ENCODE data around the gene TBPL2.
A peak's percentile ranks its signal among the peaks of the same experiment; 100 is the strongest.

The TBPL2 gene

DNA sequence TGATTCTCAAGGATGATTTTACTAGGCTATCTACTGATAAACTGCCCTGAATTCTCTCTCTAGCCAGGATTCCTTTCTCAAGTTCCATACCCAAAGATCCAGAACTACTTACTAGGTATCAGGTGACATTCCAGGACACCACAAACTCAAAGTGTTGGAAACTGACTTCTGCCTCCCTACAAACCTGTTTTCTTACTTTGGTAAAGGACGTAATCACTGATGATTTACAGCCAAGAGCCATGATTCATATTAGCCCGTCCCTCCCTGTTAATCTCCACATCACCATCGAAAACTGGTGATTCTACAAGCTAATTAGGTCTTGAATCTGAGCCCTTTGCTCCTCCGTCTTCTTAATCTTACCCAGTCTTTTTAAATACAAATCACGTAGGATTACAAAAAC lies 27.7 kb downstream of the TBPL2 start:
- H3K4me3 ChIP-seq (replicated peaks; ENCODE audit: low read depth, low read length) = no peak overlapping the region
- DNase-seq (ENCODE audit: low read depth) = no peak
- TF ChIP-seq, protein P1, sequence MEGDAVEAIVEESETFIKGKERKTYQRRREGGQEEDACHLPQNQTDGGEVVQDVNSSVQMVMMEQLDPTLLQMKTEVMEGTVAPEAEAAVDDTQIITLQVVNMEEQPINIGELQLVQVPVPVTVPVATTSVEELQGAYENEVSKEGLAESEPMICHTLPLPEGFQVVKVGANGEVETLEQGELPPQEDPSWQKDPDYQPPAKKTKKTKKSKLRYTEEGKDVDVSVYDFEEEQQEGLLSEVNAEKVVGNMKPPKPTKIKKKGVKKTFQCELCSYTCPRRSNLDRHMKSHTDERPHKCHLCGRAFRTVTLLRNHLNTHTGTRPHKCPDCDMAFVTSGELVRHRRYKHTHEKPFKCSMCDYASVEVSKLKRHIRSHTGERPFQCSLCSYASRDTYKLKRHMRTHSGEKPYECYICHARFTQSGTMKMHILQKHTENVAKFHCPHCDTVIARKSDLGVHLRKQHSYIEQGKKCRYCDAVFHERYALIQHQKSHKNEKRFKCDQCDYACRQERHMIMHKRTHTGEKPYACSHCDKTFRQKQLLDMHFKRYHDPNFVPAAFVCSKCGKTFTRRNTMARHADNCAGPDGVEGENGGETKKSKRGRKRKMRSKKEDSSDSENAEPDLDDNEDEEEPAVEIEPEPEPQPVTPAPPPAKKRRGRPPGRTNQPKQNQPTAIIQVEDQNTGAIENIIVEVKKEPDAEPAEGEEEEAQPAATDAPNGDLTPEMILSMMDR (IDR thresholded peaks at IDR 0.05; ENCODE audit: low read length, missing control alignments) = no peak

DNA sequence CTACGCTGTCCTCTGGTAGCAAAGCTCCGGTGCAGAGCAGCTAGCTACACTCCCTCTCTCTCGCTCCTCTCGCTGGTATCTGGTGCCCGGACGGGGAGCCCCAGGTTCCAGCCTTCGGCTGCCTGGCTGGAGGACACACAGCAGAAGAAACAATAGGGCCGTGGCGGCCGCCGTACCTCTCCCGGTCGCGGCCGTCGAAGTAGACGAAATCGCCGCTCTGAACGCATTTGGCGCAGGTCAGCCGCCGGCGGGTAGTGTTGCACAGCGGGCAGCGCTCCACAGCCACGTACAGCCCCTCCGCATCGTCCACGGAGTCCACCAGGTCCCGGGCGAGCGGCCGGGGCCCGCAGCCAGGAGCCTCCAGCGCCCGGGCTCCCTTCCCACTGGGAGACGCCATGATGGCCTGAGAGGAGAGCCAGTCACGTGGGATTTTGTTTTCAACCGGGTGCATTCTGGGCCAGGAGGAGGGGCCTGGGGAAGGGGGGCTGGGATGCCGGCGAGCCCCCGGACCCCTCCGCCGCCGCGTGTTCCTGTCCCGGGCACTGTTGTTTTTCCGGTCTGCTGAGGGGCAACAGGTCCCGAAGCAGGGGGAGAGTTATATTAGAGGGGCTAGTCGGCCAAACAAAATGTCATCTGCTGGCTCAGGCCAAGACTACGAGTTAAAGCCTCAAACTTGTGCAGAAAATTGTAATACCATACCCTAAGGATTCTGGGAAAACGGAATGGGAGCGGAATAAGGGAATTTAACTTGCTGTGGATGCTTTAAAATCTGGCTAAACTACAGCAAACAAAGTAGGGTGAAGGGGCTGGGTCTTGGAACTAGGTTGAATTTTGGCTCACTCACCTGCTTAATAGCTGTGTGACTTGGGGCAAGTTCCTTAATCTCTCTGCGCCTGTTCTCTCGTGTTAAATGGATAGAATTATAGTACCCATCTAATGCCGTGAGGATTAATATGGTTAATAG lies 28.7 kb downstream of the TBPL2 start, which contains the start of gene ATG14:
Gene ATG14, minus strand, starts transcription at position 405 of the 964 bp plus-strand sequence. Its CDS starts 8 bp downstream, at position 397.
- TF ChIP-seq, protein P1 (IDR thresholded peaks at IDR 0.05; ENCODE audit: low read length, missing control alignments) = no peak
- H3K4me3 ChIP-seq (replicated peaks; ENCODE audit: low read depth, low read length) = peak within 1 kb of the TSS; percentile 95
- peak; percentile 82 for DNase-seq (ENCODE audit: low read depth)

DNA sequence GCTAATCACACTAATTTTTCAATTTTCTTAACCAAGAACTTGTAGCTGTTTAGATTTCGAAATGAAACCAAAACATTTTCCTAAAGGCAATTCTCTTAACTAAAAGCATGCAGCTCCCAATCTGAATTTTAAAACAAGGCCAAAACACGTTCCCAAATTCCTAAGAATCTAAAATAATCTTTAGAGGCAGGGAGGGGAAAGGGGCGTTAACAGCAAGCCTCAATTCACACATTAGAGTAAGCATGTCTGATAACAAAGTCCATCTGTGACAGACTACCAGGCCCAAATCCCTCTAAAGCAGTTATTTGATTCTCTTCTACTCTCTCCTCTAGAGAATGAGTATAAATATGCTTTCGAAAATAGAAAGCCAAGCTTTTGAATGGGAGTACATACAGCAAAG lies 29.5 kb downstream of the TBPL2 start:
- TF ChIP-seq, protein P1 (IDR thresholded peaks at IDR 0.05; ENCODE audit: low read length, missing control alignments) = no peak
- DNase-seq (ENCODE audit: low read depth) = no peak
- peak overlapping the region; percentile 95 for H3K4me3 ChIP-seq (replicated peaks; ENCODE audit: low read depth, low read length)

DNA sequence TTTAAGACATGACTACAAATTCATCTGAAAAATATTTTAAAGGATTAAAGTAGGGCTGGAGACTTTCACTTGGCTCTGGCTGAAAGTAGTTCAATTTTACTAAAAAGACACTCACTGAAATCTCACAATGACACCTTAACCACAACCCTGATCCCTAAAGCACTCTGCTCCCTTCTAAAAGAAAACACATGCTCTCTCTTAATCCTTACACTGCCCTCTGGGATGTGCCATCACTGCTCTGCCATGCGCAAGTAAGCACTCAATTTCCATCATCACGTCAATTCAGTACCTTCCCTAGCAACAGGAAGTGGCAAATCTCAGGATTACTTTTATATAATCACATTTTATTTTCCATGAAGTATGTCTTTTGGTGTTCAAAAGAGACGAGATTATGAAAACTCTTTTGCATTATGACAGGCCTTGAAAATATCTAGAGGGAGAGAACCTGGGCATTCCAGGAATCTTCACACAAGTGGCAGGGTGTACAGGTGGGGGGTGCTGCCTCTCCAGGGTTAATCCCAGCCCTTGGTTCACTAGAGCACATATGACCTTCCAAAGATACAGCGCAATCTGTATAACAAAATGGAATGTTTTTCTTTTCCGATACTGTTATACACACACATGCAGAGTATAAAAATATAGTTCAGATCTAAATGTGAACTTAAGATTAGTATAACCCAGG lies 36.1 kb downstream of the TBPL2 start:
- DNase-seq (ENCODE audit: low read depth) = no peak
- TF ChIP-seq, protein P1 (IDR thresholded peaks at IDR 0.05; ENCODE audit: low read length, missing control alignments) = no peak
- no peak overlapping the region for H3K4me3 ChIP-seq (replicated peaks; ENCODE audit: low read depth, low read length)

DNA sequence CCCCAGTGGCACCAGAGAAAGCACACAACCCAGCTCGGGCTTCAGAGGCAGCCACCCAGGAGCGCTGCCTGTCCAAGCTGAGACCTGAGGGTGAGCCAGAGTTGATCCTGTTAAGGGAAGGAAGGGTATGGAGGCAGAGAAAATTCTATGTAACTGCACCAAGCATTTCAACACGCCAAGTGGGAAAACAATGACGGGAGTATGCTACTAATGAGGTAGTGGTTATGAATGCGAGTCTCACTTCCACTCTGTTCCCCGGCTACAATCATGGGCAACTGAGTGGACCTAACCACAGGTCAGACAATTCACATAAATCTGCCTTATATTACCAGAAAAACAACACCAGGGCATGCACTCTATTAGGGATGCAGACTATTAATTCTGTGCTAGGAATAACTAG lies 38.7 kb downstream of the TBPL2 start:
- H3K4me3 ChIP-seq (replicated peaks; ENCODE audit: low read depth, low read length) = no peak overlapping the region
- DNase-seq (ENCODE audit: low read depth) = no peak

DNA sequence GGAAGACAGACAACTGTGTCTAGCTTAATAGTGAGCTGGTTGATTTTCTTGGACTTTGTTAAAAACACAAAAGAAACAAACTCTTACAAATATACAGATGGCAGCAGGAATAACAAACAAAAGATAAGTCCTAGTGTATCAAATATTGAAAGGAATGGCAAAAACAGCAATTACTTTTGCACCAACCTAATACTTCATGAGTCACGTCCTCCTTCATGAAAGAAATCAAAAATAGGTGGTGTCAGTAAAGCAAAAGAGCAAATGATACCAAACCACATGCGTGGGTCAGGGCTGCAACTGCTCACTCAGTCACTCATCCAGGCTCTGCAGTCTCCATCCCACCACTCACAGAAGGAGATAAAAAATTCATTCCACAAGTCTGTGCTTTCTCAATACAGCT lies 40.6 kb downstream of the TBPL2 start:
- no peak for DNase-seq (ENCODE audit: low read depth)
- TF ChIP-seq, protein P1 (IDR thresholded peaks at IDR 0.05; ENCODE audit: low read length, missing control alignments) = no peak

More for the DNA sequence above, 38.7 kb downstream of the TBPL2 start:
- TF ChIP-seq, protein P1 (IDR thresholded peaks at IDR 0.05; ENCODE audit: low read length, missing control alignments) = no peak

More for the DNA sequence above, 40.6 kb downstream of the TBPL2 start:
- no peak overlapping the region for H3K4me3 ChIP-seq (replicated peaks; ENCODE audit: low read depth, low read length)
